Stimulated activated CD4-positive, alpha-beta T cell treated with anti-CD3 and anti-CD28 coated beads, Interleukin-15, amount 100 ng/mL, for 1 hour (primary cell): Measurements from ENCODE around the gene TGFB1I1.
A peak's percentile ranks its signal among the peaks of the same experiment; 100 is the strongest.
"Not testable (repeated sequence)": the region's sequence is repeated elsewhere in the genome, so short reads cannot be mapped to it uniquely, and the experiment has no call there.

Source experiments
- DNase-seq, 2 donors: peaks; one replicate each; pipeline ENCODE4 v3.0.0-alpha.2; 2020; ENCODE audit warnings: low read depth in 1 of 2, low spot score in 1 of 2

The TGFB1I1 gene

GRCh38 chr16:31467858-31468257 lies 4.1 kb upstream of the TGFB1I1 start:
- DNase-seq, result no peak

GRCh38 chr16:31470615-31471014 lies 1.3 kb upstream of the TGFB1I1 start:
- DNase-seq, result no peak

GRCh38 chr16:31471241-31471874 lies 594 bp upstream of the TGFB1I1 start:
- DNase-seq, result no peak

DNA sequence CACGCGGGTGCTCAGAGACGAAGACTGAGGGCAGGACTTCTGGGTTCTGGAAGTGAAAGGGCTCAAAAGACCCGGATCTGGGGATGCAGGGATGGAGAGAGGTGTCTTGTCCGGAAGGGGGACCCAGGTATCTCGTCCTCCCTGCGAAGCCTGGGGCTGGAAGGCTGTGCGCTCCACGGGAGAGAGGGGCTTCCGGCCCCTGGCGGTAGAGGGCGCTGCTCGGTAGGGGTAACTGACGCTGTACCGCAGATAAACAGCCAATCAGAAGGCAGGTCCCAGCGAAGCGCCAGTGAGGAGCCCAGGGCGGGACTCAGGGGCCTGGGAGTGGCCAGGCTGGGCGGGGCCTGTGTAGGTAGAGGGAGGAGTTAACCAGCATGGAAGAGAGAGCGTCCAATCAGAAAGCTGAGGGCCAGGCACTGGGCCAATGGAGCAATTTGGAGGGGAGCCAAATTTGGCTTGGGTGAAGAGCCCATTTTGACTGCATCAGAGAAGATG lies 804 bp downstream of the TGFB1I1 start:
- no peak for DNase-seq

DNA sequence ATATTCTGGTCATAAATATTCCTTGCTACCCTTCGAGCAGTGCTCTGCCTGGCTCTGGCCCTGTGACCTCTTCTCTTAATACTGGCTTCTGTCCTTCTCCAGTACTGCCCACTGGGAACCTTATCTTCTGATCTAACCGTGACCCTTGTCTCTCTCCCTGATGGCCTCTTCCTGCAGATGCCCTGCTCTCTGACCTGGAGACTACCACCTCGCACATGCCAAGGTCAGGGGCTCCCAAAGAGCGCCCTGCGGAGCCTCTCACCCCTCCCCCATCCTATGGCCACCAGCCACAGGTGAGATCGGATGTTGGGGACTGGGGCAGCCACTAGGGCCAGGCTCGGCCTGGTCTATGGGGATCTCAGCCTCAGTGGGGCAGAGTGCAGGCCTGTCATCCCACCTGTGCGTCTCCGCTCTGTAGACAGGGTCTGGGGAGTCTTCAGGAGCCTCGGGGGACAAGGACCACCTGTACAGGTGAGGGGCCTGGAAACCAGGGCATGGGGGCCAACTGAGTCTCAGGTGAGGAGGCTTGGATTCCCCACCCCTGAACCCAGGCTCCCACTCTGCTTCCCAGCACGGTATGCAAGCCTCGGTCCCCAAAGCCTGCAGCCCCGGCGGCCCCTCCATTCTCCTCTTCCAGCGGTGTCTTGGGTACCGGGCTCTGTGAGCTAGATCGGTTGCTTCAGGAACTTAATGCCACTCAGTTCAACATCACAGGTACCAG lies 1.5 kb downstream of the TGFB1I1 start:
- DNase-seq, result no peak

DNA sequence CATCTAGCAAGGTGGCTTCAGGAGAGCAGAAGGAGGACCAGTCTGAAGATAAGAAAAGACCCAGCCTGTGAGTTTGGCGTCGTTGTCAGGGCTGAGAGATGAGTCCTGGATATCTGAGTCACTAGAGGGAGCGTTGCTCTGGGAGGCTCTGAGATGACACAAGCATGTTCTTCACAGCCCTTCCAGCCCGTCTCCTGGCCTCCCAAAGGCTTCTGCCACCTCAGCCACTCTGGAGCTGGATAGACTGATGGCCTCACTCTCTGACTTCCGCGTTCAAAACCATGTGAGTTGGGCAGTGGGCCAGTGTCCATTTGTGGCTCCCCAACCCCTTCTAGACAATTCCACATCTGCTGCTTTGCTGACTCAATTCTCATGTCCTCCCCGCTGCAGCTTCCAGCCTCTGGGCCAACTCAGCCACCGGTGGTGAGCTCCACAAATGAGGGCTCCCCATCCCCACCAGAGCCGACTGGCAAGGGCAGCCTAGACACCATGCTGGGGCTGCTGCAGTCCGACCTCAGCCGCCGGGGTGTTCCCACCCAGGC lies 2.3 kb downstream of the TGFB1I1 start:
- no peak for DNase-seq

DNA sequence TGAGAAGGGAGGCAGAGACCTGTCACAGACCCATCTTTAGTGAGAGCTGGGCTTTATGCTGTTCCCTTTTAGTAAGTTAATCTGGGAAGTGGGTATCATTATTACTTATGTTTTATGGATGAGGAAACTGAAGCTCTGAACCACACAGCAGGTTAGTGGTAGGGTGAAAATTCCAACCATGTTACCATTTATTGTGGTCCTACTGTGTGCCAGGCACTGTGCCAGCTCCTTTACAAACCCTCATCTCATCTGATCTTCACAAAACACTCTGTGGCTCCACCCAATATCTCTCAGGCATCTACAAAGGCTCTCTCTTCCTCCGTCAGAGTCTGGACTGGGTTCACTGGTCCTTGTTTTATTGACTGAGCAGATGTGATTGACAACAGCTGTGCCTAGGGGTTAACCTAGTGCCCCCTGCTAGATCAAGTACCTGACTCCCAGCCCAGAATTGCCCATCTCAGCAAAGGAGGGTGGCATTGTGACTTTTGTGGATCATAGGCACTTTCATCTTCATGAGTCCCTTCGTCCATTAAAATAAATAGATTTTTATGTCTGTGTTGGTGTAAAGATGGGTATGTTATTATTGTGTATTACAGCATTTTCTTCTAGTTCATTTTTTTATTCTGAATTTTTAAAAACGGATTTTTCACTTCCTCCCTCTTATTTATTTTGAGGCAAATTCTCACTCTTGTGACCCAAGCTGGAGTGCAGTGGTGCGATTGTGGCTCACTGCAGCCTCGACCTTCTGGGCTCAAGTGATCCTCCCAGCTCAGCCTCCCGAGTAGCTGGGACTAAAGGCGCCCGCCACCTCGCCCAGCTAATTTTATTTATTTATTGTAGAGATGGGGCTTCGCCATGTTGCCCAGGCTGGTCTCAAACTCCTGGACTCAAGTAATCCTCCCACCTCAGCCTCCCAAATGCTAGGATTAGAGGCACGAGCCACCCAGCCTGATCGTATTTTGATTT lies 3.1 kb downstream of the TGFB1I1 start:
- DNase-seq, result no peak

- no peak for DNase-seq
Measured at GRCh38 chr16:31475946-31476302, 4.0 kb downstream of the TGFB1I1 start.

DNA sequence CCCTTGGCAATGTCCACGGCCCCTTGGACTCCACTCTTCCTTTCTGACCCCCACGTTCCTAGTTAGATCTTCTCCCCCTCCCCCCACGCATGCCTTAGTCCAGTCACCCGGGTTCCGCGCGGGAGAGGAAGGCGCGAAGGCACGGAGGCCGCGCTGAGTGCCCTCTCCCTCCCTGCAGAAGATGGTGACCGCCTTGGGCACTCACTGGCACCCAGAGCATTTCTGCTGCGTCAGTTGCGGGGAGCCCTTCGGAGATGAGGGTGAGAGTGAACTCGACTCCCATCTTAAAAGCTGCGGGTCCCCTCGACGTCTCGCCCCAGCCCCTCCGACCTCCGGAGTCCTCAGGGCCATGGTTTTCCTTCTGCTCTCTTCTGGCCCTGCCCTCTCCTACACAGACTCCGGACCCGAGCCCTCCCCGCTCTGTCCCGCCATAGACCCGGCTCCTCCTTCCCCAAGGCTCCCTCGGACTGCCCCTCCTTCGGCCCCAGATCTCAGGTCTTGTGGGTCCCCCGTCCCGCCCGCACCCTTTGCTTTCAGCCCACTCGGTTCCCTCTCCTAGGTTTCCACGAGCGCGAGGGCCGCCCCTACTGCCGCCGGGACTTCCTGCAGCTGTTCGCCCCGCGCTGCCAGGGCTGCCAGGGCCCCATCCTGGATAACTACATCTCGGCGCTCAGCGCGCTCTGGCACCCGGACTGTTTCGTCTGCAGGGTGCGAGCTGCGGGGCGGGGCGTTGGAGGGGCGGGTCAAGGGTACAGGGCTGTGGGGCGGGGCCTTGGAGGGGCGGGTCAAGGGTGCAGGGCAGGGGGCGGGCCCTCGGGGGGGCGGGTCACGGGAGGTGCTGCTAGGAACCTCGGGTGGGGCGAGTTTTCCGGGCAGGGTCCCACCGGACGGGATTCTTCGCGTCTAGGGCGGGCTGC lies 4.6 kb downstream of the TGFB1I1 start:
- DNase-seq, result peak; percentile 77 to 84

DNA sequence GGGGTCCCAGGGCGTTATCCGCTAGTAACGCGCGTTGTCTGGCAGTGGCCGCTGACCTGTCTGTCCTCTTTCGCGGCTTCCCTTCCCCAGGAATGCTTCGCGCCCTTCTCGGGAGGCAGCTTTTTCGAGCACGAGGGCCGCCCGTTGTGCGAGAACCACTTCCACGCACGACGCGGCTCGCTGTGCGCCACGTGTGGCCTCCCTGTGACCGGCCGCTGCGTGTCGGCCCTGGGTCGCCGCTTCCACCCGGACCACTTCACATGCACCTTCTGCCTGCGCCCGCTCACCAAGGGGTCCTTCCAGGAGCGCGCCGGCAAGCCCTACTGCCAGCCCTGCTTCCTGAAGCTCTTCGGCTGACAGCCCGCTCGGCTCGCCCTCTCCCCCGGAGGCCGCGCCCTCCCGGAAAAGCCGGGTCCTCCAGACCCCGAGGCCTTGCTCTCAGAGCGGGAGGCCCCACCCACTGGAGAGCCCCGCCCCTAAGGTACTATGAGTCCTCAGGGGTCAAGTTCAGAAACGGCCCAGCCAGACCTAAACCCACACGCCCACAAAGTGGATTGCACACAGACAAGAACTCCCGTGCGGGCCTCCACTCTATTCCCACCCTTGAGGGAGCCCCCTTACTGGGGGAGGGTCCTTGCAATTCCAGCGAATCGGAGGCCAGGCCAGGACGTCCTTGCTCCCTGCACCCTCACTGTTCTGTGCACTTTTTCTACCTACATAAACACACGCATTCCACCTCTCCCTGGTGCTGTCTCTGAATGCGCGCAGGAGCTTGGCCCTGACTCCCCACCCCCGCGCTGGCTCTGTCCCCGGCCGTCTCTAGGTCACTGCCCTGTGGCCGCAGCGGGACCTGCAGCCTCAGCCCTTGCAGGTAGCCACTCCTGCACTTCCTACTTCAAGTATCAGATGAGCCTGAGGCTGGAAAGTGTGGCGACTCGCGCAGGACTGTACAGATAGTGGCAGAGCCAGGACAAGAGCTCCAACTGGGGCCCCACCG lies 5.6 kb downstream of the TGFB1I1 start:
- DNase-seq, result no peak

DNA sequence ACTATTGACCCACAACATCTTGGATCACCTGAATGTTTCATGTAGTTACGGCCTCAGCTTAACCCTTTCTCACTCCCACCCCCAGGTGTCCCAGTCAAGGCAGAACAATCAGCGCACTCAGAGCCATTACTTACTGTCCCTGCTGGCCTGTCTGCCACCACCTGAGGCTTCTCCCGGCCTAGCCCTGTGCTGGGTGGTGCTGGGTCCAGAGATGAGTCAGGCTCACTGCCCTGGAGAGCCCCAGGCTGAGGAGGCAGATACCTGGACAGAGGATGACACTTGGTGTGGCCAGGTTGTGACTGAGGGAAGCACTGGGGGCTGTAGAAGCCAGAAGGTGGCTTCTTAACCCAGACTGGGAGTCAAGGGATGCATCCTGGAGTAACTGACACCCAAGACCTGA lies 7.0 kb downstream of the TGFB1I1 start:
- no peak for DNase-seq

DNA sequence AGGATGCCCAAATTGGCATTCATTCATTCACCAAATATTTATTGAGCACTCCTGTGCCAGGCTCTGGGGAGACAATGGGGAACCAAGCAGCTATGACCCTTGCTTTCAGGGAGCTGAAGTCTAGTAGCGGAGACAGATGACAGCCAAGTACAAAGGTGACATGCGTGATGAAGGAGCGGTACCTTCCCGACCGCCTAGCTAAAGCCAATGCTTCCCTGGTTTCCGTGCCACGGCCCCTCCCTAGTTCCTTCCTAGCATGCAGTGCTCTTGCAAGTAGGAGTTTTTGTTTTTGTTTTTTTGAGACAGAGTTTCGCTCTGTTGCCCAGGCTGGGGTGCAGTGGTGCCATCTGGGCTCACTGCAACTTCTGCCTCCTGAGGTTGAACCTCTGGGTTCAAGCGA lies 7.8 kb downstream of the TGFB1I1 start:
- no peak for DNase-seq

DNA sequence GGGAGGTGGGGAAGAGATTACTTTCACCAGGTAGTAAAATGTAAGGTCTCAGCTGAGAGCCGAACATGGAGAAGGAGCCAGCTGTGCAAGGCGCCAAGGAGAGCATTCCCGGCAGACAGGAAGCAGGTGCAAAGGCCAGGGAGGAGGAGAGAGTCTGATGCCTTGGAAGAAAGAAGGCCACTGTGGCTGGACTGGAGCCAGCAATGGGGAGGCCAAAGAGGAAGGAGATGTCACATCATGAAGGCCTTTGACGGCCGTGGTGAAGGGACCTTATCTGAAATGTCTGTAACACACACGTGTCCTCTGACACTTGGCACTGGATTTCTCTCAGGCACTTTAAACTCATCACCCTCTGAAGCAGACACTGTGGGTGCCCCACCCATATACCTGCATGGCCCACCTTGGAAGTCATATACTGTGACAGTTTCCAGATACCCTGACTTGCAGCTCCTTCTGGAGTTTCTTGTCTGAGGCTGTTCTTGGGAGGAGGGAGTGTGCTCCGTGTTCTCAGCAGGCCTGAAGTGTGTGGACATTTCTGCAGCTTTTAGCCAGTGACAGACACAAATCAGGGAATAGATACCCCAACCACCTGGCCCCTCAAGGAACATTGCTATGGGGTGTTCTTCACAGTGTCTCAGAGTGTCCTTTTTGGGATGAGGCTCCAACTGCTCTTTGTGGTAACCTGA lies 9.0 kb downstream of the TGFB1I1 start:
- DNase-seq, result no peak

DNA sequence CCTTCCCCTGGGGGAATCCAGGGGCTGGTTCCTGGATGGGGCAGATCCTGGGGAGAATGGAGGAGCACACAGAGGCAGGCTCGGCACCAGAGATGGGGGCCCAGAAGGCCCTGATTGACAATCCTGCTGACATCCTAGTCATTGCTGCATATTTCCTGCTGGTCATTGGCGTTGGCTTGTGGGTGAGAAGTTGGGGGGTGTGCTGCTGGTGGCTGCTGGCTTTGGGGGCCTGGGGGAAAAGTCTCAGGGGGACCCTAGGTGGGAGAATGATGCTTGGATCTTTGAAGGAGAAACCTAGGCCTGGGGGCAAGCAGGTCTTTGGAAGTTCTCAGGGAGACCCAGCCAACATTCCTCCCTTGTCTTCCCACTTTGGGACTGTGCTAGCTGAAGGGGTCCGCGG lies 11.1 kb downstream of the TGFB1I1 start, which contains the start of gene SLC5A2:
TSS of gene SLC5A2 (plus strand) at position 43 of the 400 bp plus-strand sequence. CDS start at position 57, 14 bp downstream.
- no peak for DNase-seq

GRCh38 chr16:31484048-31484447 lies 12.1 kb downstream of the TGFB1I1 start:
- not testable (repeated sequence) for DNase-seq

- DNase-seq, result no peak
Measured at GRCh38 chr16:31484491-31485171, 12.7 kb downstream of the TGFB1I1 start.

DNA sequence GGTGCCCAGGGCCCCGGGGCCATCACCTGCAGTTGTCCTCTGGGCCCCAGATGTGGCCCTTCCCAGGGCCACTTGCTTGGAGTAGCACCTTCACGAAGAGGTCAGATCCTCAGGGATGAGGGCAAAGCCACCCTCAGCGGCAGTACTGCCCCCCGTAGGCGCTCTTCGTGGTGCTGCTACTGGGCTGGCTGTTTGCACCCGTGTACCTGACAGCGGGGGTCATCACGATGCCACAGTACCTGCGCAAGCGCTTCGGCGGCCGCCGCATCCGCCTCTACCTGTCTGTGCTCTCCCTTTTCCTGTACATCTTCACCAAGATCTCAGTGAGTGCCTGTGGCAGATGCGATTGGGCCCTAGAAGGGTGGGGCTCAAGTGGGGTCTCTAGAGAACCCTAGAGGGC lies 13.6 kb downstream of the TGFB1I1 start:
- no peak for DNase-seq

DNA sequence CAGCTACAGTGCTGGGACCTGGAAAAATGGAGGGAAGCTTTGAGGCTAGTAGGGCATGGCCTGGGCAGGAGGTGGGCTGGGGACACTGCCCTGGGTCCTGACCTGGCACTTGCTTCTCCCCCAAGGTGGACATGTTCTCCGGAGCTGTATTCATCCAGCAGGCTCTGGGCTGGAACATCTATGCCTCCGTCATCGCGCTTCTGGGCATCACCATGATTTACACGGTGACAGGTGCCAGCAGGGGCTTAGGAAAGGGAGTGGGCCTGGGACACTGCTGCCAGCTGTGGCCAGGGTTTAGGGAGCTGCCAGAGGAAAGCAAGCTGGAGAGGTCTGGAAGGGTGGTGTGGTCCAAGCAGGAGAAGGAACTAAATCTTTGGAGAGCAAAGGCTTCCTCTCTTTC lies 14.1 kb downstream of the TGFB1I1 start:
- DNase-seq, result no peak
